NCI-H146 treated with DMSO at 0.1 percent for 48 hours (cell line): Measurements from ENCODE around the gene ABCC11.

Experiments used
- DNase-seq: peaks from one replicate; lab custom pipeline; 2025; ENCODE audit not compliant: unreplicated experiment; lab: John Stamatoyannopoulos, UW

The ABCC11 gene

DNA sequence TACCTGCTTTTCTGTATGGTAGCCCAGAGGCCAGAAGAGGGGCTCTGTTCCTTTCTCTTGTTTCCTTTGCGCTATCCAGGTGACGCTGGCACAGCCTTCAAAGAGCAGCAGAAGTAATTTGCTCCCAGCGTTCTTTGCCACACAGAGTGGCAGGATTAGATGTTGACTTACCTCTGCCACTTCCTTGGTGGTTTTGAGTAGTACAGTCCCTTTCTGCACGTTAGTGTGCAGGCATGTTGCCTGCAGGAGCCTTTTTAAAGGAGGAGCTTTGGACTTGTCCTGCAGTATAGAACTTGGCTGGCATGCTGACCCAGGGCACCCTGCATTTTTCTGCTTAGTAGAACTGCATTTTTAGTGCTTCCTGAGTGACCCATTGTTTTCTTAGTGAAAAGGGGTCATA is at the start of gene ABCC11:
ABCC11 (minus strand) TSS at position 229 of the 400 bp plus-strand sequence. CDS start 15,618 bp downstream, outside the sequence.
- DNase-seq, result no peak

DNA sequence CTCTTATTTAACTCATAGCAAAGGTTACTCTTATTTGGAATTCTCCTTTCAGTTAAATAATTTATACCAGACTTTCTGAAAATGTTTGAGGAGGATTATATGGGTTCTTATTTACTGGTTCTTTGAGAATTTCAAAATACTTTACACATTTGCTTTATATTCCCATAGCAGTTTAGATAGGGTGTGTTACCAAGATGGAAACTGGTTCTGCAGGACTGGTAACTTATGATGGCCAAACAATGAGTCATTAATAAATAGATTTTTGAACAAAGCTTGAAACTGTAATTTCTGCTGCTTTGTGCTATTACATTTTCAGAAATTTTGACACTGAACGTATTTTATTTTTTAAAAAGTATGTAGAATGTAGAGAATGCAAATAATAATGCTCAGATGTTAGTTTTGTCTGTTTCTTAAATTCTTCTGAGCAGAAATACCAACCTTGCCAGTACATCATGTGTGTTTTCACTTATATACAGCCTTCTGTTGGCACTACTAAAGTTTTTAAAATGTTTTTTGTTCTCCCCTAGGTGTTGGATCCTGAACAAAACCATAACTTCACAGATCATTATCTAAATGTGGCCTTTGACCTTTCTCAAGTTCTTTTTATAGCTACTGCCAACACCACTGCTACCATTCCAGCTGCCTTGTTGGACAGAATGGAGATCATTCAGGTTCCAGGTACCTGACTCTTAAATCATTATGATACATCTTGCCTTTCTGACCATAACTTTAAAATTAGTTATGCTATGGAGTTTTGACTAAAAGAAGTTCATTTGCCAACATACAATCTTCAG is 48.3 kb upstream of the ABCC11 start:
- no peak for DNase-seq

DNA sequence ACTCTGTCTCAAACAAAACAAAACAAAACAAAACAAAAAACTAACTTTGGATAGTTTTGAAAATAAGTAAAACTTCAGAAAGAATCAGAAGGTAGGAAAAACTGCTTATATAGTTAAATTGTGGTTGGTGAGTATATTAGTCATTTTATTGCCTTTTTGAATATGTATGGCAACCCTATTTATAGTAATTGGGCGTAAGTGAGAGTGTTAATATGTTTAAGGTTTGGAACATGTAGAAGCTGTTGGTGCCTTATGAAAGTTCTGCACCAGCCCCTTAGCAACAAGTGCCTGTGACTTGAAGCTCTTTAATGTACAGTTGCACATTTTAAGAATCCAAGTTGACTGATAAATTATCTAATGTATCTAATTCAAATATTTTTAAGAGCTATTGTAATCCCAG is 47.4 kb upstream of the ABCC11 start:
- no peak for DNase-seq

DNA sequence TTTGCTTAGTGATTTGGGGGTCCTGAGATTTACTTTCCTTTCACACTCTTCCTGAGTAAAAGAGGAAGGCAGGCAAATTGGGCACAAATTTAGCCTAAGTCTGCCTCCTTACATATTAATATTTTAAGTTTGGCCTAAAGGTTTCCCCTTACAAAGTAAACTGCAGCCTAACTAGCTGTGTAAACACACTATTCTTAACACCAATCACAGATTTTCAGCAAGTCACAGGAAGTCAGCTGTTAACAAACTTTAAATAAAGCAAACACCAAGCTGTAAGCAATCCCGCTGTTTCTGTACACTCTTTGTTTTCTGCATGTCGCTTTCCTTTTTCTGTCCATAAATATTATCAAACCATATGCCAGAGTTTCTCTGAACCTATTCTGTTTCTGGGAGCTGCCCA is 45.1 kb upstream of the ABCC11 start:
- no peak for DNase-seq

DNA sequence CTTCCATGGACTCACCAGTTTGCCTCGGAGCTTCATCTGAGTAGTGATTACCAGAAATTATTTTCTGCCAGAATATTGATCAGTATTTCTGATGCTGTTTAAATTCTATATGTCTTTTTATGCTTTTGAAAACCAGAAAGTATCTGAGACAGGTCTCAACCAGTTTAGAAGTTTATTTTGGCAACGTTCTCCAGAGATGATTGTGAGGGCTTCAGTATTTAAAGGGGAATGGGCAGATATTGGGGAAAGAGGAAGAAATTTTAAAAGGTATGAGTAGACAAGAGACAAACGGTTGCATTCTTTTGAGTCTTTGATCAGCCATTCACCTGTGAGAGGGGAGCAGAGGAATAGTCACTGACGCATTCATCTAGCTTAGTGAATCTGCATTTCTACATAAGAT is 44.4 kb upstream of the ABCC11 start:
- no peak for DNase-seq

DNA sequence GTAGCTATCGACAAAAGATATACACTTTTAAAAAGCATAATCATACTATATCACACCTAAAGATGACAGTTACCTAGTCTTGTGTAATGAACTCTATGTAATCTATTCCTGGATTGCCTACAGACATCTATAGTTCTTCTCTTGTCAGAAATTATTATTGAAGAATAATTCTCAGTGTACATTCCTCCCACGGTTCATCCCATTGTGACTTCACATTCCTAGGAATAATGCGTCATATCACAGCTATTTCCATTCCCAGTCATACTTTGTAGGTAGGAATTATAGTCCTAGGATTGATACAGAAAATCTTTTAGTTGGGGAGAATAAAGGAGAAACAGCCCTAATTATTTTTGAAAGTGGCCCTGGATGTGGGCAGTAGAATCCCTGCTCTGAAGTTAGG is 44.0 kb upstream of the ABCC11 start:
- no peak for DNase-seq

DNA sequence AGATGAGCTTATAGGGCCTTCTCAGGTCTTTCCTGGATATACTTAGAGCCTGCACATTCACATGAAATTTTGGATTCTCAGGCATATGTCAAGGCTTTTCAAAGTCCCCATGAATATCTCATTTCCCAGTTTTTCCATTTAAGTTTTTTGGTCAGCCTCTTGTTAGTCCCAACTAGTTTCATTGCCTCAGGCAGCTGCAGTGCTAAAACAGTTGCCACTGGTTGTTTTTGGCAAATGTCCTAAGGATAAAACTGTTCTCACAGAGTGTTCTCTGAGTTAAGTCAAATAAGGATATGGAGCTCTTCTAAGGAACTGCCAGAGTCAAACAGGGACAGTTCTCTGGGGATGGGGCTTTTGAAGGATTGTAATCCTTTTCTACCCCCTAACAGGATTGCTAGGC is 39.9 kb upstream of the ABCC11 start:
- no peak for DNase-seq

DNA sequence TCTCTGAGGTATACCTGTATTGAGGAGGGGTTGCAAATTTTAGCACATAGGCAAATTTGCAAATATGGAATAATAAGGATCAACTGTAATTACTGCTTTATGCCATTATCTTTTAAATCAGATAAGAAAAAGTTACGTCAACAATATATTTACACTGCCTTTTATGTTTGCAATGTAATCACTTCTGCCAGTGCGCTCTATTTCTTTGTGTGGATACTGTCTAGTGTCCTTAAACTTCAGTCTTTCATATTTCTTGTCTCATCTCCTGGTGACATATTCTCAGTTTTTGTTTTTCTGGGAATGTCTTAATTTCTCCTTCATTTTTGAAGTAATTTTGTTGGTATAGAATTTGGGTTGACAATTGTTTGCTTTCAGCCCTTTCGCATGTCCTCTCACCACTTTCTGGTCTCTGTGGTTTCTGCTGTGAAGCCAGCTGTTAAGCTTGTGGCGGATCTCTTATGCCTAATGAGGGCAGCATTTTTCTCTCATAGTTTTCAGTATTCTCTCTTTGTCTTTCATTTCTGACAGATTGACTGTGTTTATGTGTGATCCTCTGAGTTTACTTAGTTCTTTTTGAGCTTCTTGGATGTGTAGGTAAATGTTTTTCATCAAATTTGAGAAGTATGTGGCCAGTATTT is 37.6 kb upstream of the ABCC11 start:
- DNase-seq, result no peak

DNA sequence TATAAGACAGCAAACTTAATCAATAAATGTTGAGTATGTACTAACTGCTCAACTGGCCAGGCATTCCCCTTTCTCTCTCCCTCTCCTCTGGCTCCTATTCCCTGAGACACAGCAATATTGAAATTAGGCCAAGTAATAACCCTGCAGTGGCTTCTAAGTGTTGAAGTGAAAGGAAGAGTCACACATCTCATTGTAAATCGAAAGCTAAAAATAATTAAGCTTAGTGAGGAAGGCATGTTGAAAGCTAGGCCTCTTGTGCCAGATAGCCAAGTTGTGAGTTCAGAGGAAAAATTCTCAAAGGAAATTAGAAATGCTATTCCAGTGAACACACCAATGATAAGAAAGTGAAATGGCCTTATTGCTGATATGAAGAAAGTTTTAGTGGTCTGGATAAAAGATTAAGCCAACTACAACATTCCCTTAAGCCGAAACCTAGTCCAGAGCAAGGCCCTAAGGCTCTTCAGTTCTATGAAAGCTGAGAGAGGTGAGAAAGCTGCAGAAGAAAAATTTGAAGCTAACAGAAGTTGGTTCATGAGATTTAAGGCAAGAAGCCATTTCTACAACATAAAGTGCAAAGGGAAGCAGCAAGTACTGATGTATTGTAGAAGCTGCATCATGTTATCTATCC is 35.4 kb upstream of the ABCC11 start:
- DNase-seq, result no peak

DNA sequence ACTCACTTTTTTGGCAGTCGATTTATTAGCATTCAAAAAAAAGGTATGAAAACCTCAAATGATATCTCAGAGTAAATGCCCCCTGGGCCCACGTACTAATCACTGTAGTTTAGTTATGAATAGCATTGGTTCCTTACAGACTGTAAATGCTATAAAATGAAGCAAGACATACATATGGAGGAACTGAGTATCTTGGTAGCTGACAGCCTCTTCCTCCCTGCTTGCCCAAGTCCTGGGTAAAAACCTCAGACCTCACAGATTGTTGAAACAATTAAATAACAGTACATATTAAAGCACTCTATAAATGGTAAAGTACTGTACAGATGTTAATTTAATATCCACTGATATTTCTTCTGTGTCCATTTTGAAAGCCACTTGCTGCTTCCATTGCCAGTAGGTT is 33.2 kb upstream of the ABCC11 start:
- DNase-seq, result no peak

DNA sequence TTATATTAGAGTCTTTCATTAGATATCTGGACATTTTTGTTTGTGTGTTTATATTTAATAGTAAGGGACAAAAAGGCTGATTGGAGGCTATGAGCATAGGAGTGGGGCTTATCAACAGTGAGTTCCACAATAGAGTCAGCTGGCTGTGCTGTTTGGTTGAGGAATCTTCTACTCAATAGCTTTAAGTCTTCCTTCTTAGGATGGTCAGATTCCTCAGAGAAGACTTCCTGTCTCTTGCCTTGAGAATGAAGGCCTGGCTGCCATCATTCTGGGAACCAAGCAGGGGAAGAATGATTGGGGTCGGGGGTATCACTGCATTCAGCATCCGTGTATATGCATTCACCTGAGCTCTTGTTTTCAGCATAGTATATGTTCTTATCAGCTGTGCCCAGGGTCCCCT is 31.9 kb upstream of the ABCC11 start:
- no peak for DNase-seq

DNA sequence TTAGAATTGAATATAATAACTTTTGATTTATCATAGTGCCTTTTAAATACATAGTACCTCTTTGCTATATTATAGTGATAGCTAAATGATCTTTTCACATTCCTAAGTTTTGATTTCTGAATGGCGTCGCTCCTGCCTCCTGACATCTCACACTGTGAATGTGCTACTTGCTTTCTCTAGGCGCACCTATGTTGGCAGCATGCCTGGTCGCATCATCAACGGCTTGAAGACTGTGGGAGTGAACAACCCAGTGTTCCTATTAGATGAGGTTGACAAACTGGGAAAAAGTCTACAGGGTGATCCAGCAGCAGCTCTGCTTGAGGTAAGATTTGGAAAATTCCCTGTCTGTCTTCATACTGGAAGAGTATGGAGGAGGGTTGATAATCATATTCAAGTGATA is 29.8 kb upstream of the ABCC11 start:
- DNase-seq, result no peak

DNA sequence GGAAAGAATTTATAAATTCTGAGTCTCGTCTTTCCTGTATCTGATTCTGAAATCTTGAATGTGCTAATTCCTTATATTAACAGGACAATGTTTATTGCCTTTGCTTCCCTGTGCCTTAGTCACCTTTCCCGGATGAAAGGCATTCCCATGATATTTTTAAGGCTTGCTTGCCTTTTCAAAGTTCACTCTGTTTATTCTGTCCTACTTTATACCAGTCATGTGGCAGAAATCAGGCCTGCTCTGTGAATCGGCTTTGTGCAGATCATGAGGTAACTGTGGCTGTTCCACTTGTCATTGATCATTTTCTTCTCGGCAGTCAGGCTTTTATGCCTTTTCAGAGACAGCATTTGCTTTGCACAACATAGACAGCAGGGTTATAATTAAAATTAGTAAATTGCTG is 28.8 kb upstream of the ABCC11 start:
- no peak for DNase-seq

DNA sequence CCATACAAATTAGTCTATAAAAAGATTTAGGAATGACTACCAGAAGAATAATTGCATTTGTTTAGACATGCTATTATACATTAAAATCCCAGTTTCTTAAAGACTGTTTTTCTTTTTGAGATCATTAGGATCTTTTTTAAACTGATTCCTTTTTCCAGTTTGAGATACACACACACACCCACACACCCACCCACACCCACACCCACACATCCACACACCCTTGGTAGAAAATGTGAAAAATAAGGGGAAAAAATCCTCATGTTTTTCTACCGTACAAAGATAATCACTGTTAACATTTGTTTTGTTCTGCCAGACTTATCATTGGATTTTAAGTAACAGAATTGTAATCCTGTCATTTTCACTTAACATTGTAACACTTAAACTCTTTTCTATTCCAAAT is 27.1 kb upstream of the ABCC11 start:
- DNase-seq, result no peak

DNA sequence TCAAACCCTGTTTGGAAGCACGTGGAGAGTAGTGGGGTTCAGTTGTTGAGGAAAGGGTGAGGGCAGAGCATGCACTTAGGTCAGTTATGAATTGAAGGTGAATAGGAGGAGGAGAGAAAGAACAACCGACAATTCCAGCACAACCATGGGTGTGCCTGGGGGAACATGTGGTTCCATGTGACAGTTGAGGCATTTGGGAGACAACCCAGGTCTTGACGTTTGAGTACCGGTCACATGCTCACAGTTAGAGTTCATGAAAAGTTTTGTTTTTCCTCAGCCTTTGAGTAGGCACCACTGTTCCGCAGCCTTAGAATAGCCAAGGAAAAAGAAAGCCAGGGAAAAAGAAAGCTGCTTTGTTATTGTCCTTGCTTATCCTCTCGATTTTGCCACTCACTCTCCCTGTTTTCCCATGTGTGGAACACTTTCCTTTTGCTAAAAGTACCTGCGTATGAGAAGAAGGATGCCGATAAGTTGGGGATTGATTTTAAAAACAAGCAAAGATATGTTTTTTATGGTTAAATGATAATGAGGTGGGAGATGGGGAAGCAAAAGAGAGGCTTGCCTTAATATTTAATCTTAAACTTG is 25.6 kb upstream of the ABCC11 start:
- DNase-seq, result no peak

DNA sequence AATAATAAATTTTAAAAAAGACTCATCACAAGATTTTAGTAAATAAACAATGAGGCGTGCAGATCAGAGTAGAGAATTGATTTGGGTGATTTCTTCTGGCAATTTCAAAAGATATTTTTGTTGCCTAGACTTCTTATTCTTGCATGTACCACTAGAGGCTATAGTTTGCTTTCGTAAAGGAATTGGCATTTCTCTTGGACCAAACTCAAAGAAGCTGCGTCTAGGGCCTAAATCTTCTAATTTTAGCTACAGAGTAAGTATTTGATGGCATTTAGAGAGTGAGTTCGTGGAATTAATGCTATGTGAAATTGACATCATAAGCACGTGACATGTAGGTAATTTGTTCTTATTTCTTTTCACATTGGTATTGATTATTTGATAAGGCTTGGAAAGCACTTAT is 24.4 kb upstream of the ABCC11 start:
- no peak for DNase-seq

DNA sequence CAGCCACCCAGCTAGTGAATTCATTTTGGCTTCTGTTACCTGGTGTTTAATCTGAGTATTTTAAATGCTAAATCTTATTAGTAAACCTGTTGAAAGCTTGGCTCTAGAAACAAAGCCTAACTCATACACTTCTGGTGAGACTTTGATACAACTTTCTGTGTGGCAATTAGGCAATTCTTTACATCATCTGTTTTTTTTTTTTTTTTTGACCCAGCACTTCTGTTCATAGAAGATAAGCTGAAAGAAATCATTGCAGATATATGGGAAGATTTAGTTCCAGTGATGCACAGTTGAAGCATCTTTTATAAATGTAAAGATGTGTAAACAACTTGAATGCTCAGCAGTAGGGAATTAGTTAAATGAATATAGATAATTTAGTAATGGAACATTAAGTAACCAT is 21.7 kb upstream of the ABCC11 start:
- DNase-seq, result no peak

DNA sequence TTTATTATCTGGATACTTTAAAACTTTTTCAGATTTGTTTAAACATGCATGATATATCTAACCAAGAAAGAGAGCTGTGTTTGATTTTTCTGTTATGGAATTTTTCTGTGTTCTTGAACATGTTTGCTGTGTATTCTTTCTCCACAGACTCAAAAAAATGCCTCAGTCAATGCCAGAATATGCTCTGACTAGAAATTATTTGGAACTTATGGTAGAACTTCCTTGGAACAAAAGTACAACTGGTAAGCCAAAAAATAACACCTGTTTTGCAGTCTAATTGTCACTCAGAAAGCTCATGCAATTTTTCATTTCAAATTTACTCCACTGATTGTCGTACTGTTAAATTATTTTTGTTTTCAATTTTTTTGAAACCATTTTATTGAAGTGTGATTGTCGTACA is 15.3 kb upstream of the ABCC11 start:
- DNase-seq, result no peak

DNA sequence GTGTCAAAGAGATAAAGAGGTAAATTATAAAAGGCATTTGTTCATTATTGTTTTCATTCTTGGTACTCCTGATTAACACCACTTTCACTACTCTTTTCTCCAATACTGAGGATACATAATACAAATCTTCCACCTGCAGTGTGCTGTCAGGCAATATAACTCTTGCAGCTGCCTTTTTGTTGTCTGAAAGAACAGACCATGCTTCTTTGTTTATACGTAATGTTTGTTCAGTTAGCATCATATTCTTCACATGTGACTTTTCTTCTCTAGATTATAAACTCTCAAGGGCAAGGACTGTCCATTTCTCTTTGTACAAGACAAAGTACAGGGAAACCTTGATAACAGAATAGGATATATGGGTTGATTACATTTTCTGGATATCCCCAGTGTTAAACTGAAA is 14.2 kb upstream of the ABCC11 start:
- DNase-seq, result no peak

DNA sequence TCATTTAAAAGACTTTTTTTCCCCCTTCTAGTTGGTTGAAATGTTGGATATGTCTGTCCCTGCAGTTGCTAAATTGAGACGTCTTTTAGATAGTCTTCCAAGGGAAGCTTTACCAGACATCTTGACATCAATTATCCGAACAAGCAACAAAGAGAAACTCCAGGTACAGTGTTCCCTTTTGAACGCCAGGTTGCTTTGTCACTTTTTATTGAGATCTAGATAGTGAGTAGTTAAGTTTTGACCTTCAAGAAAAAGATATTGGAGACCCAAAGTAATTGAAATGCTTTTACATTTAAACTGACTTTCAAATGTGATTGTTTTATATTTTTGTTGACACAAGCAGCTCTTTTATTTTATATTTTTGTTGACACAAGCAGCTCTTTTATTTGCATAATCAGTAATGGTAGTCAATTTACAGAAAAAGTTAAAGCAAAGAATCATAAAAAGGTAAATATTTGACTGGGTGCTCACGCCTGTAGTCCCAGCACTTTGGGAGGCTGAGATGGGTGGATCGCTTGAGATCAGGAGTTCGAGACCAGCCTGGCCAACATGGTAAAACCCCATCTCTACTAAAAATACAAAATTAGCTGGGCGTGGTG is 9.3 kb upstream of the ABCC11 start:
- DNase-seq, result no peak

DNA sequence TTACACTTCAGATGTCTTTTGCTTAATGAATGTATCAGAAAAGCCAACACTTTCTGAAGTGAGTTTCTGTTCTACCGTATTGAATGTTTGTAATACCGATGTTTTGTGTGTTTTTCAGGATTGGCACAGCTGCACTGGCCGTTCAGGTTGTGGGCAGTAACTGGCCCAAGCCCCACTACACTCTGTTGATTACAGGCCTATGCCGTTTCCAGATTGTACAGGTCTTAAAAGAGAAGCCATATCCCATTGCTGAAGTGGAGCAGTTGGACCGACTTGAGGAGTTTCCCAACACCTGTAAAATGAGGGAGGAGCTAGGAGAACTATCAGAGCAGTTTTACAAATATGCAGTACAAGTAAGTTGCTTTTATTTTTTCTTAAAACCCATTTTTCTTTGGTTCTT is 4.7 kb upstream of the ABCC11 start:
- DNase-seq, result no peak
